Stimulated activated CD4-positive, alpha-beta T cell treated with anti-CD3 and anti-CD28 coated beads, Interleukin-2, amount 100 ng/mL, for 48 hours (primary cell): ENCODE data around the gene RAD51B.
A peak's percentile ranks its signal among the peaks of the same experiment; 100 is the strongest.

Experiments used
- DNase-seq, 2 donors: peaks; one replicate each; pipeline ENCODE4 v3.0.0-alpha.2; 2020

The RAD51B gene

DNA sequence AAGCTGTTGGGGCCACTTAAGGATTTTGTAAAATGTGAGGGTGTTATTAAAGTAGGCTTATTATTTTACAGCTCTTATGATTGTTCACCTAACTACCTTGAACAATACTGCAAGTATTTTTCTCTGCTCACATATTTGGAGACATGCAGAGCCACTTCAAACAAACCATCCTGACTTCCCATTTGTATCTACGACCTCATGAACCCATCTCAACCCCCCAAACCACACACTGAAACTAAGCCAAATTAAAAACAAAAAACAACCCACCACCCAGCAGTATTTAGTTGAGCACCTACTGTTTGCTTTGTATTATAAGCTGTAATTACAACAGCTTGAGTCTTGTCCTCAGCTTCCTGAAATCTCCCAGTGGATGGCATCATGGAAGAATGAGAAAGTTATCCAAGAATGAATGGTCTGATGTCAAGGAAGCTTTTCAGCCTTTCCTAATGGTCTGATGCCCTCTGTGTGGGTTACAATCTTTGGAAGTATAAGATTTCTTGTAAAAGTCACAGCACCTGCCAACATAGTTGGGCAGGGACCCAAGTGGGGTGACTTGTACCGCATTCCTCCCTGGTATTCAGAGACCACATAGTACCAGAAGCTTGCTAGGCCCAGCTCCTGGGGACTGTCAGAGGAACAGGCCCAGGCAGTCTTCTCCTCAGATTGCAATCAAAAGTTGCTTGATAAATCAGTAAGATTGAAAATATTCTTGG is 556.6 kb downstream of the RAD51B start:
- DNase-seq = no peak

- no peak for DNase-seq
Observed at GRCh38 chr14:68377006-68377405, 557.4 kb downstream of the RAD51B start.

GRCh38 chr14:68377459-68377858 is 557.9 kb downstream of the RAD51B start:
- no peak for DNase-seq

DNA sequence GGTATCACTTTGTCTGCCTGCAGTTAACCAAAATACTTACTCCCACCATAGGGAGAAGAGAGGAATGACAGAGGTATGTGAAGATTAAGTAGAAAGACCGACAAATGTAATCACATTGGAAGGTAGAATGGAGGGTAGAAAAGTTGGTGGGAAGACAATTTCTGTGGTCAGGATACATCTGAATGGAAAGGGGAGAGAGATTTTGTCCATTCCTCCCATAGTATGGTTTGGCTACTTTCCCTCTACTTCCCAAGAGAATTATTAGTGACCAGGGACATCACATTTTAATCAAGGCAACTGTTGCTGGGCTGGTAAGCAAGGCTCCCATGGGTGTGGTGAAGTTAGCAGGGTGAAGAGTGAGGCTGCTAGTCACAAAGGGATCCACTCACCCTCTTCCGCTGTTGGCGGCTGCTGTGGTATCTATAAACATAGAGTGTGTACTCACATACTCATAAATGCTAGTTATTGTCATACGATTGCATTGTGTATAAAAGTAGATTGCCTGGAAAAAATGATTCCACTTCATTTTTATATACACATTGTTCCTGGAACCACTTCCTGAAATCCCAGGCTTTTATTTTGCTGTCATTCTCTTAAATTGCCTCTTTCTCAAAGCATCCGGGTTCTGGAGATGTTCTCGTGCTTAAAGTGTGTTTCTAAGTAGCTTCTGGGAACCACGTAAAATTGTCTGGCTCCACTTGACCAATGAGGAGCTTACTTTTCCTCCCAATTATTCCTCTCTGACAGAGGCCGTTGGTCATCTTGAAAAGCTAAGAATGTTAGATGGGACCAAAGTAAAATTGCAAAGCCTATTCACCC is 560.1 kb downstream of the RAD51B start:
- peak in 1 of 2 donors; percentile 2 for DNase-seq

- no peak for DNase-seq
Observed at GRCh38 chr14:68380329-68380741, 560.8 kb downstream of the RAD51B start.

GRCh38 chr14:68384335-68384734 is 564.8 kb downstream of the RAD51B start:
- no peak for DNase-seq

DNA sequence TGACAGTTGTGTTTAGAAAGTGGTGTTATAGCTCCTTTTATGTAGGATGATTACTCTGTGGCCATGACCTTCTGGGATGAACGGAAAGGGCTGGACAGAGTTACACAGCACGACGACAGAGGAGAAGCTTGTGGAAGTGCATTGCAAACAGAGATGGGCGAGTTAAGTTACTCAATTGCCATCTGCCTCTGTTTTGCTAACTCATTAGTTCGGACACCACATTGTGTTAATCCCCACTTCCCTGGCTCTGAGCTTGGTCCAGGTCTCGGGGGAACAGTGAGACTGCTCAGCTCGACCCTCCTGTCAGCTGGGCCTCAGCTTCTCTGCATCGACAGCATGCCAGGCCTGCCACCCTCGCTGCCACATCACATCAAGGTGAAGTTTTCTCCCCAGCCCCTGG is 565.3 kb downstream of the RAD51B start:
- no peak for DNase-seq

- no peak for DNase-seq
Observed at GRCh38 chr14:68386446-68386845, 566.9 kb downstream of the RAD51B start.

DNA sequence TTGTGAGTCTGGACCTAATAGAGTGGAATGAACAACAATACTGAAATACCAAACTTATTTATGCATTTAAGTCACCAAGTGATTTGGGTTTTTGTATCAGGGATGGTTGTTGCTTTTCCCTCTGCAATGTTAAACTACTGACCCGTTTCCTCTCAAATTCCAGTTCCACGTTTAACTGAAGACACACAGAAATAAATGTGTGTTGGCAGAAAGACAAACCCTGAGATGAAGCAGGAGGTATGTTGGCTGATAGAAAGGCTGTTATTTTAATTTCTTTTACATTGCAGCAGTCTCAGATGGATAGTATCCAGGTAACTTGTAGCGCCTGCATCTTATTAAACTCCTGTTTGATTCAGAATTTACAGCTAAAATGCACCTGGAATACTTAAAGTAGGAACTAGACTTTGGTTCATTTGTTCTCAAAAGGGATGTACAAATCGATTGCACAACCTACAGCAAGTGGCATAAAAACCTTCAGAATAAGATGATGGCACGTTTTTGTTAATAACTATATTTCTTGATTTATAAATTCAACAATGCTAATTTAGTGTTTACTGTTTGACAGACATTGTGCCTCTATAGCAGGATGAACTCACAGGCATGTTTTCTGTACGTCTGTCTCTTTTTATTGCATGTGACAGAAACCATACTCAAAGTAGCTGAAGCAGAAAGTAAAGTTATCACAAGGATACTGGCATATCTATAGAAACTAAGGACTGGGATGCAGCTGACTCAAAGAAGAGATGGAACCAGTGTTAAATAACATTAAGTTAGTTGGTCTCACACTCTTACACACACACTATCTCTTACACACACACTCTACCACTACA is 567.6 kb downstream of the RAD51B start:
- no peak for DNase-seq

GRCh38 chr14:68389943-68390342 is 570.4 kb downstream of the RAD51B start:
- DNase-seq = no peak

DNA sequence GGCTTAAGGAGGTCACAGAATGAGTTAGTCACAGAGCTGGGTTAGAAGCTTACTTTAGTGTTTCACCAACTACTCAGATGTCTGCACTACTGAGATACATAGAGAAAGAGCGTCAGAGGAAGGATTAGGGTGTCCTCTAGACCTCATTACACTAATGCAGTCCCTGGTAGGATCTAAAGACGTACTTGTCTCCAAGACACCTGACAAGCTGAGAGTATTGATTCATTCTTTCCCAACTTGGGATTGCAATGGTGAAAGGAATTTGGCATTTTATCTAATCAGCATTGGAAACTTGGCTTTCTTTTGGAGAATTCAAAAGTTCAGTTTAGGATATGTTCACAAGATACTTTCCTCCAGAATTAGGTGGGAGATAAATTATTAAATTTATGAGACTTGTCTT is 571.2 kb downstream of the RAD51B start:
- DNase-seq = no peak

DNA sequence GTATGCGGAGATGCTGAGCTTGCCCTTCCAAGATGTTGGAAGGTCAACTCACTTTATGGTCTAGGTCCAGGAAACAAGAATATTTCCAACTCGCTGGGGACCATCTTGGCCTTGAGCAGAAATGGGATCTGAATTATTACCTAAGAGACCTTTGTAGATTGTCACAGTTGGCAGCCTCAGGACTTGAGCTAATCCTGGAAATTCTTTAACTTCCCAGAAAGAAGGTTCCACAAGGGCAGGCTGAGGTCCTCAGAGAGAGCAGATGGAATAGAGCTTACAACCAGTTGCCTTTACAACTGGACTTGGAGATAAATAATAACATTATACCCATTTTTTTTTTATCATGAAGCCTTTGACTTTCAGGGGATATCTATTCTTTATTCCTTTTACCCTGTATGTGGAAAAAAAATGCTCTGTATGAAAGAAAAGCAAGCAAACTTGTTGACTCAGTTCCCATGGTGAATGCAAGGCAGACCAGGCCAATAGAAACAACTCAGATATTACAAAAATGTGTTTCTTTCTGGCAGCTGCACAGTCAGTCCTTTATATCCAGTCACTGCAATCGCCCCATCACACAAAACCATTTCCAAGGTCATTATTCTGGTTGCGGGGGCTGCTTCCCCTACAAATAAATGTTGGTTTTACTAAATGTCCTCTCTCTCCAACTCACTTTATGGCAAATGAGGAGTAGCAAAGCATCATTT is 571.9 kb downstream of the RAD51B start:
- no peak for DNase-seq

DNA sequence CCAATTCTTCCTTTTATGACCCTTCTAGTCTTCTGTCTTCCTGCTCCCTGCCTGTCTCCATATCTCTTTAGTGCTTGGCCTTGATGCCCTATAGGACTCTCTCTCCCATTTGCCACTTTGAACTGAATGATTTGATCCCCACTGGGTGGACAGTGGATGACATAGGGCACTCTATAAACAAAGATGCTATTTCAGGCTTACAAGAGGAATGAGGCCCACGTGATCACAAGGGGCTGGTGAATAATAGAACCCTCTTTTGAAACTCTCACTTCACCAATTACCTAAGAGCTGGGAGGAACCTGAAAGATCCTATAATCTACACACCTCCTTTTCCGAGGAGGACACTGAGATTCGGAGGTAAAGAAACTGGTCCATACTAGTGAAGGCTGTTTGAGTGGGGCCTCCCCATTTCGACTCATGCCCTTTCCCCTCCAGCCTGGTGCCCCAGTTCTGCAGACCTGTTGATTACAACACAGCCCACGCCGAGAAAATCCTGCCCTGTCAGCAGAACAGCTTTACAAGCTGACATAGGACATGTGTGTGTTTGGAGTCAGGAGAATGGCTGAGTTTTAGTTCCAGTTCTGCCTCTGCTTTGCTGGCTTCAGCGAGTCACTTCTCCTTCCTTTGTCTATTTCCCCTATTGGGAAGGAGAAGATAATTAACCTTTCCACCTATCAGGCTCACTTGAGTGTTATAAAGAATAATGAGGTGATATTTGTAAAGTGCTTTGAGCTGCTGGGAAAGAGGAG is 573.0 kb downstream of the RAD51B start:
- DNase-seq = no peak

- no peak for DNase-seq
Observed at GRCh38 chr14:68393259-68393658, 573.7 kb downstream of the RAD51B start.

DNA sequence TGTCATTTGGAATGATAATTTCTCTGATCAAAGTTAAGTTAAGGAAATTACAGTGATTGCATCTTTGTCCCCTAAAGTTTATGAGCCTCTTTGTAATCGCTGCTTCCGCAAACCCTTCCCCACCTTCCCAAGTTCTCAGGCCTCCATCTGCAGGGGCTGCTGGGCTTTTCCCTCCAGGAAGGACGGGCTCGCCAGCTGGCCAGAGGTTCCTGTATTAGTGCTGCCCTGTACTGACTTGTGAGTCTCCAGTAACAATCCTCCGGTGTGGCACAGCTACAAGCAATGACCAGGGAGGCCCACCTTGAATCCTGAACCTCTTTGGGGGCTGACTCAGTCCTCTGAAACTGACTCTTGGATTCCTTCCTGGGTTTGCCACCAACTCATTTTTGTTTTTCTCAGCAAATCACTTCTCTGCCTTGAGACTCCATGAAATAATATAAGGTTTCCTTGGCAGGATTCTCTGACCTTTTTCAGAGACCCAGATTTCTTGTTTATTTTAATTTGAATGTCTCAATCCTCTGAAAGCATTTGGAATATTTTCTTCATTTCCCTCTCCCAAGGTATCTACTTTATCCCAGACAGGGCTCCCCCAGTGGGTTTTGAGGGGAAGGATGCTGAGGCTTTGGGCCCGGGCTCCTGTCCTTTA is 574.7 kb downstream of the RAD51B start:
- DNase-seq = no peak

DNA sequence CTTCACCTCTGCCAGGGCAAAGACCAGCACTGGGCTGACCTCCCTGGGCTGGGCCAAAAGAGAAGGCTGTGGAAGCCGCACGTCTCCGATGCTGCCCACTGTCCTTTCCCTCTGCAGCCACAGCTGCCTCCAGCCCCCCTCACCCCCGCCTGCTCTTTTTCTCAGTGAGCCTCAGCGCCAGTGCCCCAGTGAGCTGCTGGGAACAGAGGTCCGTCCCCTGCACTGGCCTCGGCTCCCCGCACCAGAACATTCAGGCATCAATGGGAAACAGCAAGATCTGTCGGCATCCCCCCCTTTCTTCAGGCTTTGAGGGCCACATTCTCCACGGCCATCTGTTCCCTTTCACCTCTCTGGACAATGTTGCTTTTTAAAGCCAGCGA is 575.2 kb downstream of the RAD51B start:
- no peak for DNase-seq

- no peak for DNase-seq
Observed at GRCh38 chr14:68395604-68396003, 576.0 kb downstream of the RAD51B start.

DNA sequence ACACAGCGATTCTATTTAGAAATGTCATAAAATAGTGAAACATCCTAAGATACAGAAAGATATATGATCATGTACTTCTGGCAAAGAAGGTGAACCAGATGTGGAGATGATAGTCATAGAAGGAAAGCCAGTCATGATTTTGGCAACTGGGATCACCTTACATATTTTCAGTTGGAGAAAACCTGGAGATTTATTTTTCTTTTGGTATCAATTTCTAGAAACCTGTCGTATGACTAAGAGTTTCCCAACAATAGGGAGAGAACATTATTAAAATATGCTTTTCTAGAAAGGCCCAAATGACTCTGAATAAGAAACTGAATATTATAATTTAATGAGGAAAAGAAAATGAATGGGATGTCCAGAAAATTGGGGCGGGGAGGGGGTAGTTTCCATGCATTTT is 576.9 kb downstream of the RAD51B start:
- DNase-seq = no peak

DNA sequence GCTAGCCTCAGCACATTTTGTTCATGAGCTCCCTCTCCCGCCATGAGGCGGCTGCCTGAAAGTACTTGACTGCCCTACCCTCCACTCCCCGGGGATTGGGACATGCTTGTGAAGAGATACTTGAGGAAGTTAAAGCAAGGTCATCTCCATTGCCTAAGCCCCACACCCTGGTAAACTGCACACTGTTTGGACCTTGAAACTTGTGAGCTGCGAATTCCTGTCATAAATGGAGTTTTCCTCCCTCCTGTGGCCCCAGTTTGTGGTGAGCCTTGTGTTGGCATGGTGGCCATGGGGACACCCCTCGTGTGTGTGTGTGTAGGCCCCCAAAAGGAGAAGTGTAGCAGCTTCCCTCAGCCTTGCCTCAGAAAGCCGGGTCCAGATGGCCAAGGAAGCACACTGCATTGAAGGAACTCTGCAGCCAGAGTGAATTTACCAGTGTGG is 577.8 kb downstream of the RAD51B start:
- no peak for DNase-seq

DNA sequence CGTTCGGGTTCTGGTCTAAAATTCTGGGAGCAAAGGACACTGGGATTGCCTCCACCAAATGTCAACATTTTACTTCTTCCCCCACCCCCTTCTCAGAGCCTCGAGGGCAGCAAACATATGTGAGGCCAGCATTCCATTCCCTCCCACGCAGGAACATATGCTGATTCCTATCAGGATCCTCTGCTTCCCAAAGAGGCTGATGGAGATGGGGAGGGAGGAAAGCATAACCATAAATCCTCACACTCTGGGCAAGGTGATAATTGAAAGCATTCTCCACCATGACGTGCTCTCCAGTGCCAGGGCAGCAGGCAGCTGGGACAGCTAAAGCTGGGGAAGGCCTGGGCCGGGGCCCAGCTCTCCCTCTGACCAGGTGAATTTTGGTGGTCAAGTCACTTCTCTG is 578.2 kb downstream of the RAD51B start:
- DNase-seq = no peak

- no peak for DNase-seq
Observed at GRCh38 chr14:68398370-68398769, 578.8 kb downstream of the RAD51B start.

DNA sequence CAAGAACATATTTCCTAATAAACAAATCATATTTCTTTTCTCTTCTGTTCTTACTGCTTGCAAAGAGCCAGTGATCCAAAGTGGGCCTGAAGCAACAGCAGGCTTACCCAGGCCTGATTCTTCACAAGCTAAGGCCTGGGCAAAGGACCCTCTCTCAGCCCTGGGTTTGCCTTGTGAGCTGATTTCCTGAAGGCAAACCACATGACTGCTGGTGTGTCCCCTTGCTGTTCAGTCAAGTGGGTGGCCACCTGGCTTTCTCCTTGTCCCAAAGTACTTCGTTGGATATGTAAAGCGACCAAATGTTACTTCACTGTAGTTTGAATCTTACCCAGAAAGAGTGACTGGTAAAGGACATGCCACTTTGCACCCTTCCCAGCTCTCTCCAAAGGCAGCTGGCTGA is 580.4 kb downstream of the RAD51B start:
- DNase-seq = no peak
